Measurements from ENCODE around the gene TEX48.

Gene TEX48

GRCh38 chr9:114693248-114693855, 11.4 kb upstream of the TEX48 start:
- no peak for TF ChIP-seq CTCF (IDR thresholded peaks at IDR 0.05)

- TF ChIP-seq CTCF (IDR thresholded peaks at IDR 0.05) = no peak
Observed at GRCh38 chr9:114691956-114692295, 9.9 kb upstream of the TEX48 start.

- TF ChIP-seq CTCF (IDR thresholded peaks at IDR 0.05) = no peak
Observed at GRCh38 chr9:114691046-114691955, 9.3 kb upstream of the TEX48 start.

DNA sequence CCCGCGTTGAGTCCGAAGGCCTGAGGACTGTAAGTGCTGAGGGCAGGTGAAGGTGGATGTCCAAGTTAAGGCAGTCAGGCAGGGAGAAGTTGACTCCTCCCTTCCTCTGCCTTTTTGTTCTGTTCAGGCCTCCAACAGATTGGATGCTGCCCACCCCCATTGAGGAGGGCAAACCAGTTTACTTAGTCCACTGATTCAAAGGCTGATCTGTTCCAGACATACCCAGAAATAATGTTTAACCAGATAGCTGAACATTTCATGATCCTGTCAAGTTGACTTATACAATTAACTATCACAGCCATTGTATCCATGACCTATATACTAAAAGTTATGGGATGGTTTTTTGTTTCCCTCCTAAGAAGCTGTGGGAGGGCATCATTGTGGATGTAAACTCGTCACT, 8.3 kb upstream of the TEX48 start:
- TF ChIP-seq CTCF (IDR thresholded peaks at IDR 0.05) = no peak

- TF ChIP-seq CTCF (IDR thresholded peaks at IDR 0.05) = no peak
Observed at GRCh38 chr9:114689813-114690212, 7.8 kb upstream of the TEX48 start.

- no peak for TF ChIP-seq CTCF (IDR thresholded peaks at IDR 0.05)
Observed at GRCh38 chr9:114688909-114689610, 7.1 kb upstream of the TEX48 start.

DNA sequence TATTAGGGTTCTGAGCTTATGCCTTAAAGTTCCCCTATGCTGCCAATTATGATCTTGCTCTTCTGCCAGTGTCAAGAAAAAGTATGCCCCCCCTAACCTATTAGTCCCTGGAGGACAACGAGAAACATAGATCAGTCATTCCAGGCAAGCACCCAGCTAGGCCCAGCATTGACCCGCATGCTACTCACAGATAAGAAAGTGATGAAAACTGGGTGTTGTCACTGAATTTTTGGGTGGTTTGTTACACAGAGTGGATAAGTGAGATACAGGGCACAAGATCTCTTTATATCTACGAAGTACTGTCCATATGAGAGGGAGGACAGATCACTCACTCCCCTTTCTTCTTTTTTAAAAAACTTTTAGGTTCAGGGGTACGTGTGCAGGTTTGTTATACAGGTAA, 6.4 kb upstream of the TEX48 start:
- TF ChIP-seq CTCF (IDR thresholded peaks at IDR 0.05) = no peak
